NCI-H82 treated with DMSO at 0.1 percent for 48 hours (cell line): Measurements from ENCODE around the gene BACH2.
A peak's percentile ranks its signal among the peaks of the same experiment; 100 is the strongest.

Source experiments
- DNase-seq: peaks from one replicate; lab custom pipeline; 2025; ENCODE audit not compliant: unreplicated experiment; lab: John Stamatoyannopoulos, UW

BACH2 gene

GRCh38 chr6:90003941-90004340, 292.7 kb downstream of the BACH2 start:
- no peak for DNase-seq

- DNase-seq = no peak
Measured at GRCh38 chr6:90003069-90003795, 293.4 kb downstream of the BACH2 start.

GRCh38 chr6:90000864-90001731, 295.5 kb downstream of the BACH2 start:
- peak; percentile 96 for DNase-seq

GRCh38 chr6:89999945-90000825, 296.5 kb downstream of the BACH2 start:
- DNase-seq = no peak

- peak; percentile 57 for DNase-seq
Measured at GRCh38 chr6:89999154-89999553, 297.5 kb downstream of the BACH2 start.

- no peak for DNase-seq
Measured at GRCh38 chr6:89997456-89998445, 298.9 kb downstream of the BACH2 start.

- no peak for DNase-seq
Measured at GRCh38 chr6:89993411-89993810, 303.2 kb downstream of the BACH2 start.

- DNase-seq = peak; percentile 75
Measured at GRCh38 chr6:89992818-89993217, 303.8 kb downstream of the BACH2 start.

- no peak for DNase-seq
Measured at GRCh38 chr6:89989742-89990141, 306.9 kb downstream of the BACH2 start.

- DNase-seq = no peak
Measured at GRCh38 chr6:89987830-89988229, 308.8 kb downstream of the BACH2 start.

- DNase-seq = no peak
Measured at GRCh38 chr6:89987140-89987539, 309.5 kb downstream of the BACH2 start.

- DNase-seq = no peak
Measured at GRCh38 chr6:89986650-89987074, 310.0 kb downstream of the BACH2 start.

GRCh38 chr6:89985751-89986493, 310.7 kb downstream of the BACH2 start:
- no peak for DNase-seq

GRCh38 chr6:89984926-89985750, 311.5 kb downstream of the BACH2 start:
- peak; percentile 92 for DNase-seq

GRCh38 chr6:89980353-89980752, 316.3 kb downstream of the BACH2 start:
- DNase-seq = no peak

- no peak for DNase-seq
Measured at GRCh38 chr6:89979481-89980119, 317.0 kb downstream of the BACH2 start.

- DNase-seq = no peak
Measured at GRCh38 chr6:89978749-89979145, 317.9 kb downstream of the BACH2 start.
